Psoas muscle (tissue), 8 donors: ENCODE data around the gene PAIP2. TPM values are rescaled to one million over a fixed set of nuclear protein-coding genes. Genes with fewer than 3 reads are reported as not detected.

Experiments used
- ATAC-seq, 4 donors: fragments of 200-7000 bp; cut with Tn5 transposase; one replicate each; pipeline ENCODE4 v1.9.1; 2020; ENCODE audit warnings: moderate library complexity in 3 of 4, mild to moderate bottlenecking in 2 of 4
- DNase-seq, 2 donors: peaks; one replicate each; pipeline ENCODE4 v3.0.0-alpha.2; 2020
- H3K27ac ChIP-seq: fragments of 200-600 bp; one replicate; pipeline ENCODE4 v1.8.0; 2022
- H3K27me3 ChIP-seq, 3 donors: fragments of 200-600 bp in 1 of 3; one replicate each; pipeline versions ENCODE4 v1.6.1 to v1.8.0; 2013 to 2022; ENCODE audit warnings: low read length in 2 of 3, mild to moderate bottlenecking in 2 of 3, moderate library complexity in 1 of 3; ENCODE audit not compliant: insufficient read depth in 3 of 3
- H3K36me3 ChIP-seq, 2 donors: fragments of 200-600 bp in 1 of 2; one replicate each; pipeline versions ENCODE4 v1.6.1 to v1.8.0; 2013 to 2022; ENCODE audit warnings: low read depth in 1 of 2, mild to moderate bottlenecking in 1 of 2, moderate library complexity in 1 of 2; ENCODE audit not compliant: insufficient read depth in 1 of 2
- H3K4me1 ChIP-seq: fragments of 200-600 bp; one replicate; pipeline ENCODE4 v1.8.0; 2022
- H3K4me3 ChIP-seq: fragments of 200-600 bp; one replicate; pipeline ENCODE4 v1.8.0; 2022; ENCODE audit warnings: mild to moderate bottlenecking
- H3K9me3 ChIP-seq: fragments of 200-600 bp; one replicate; pipeline ENCODE4 v1.8.0; 2022
- WGBS, 3 donors: extraction: QIAGEN DNeasy Blood & Tissue Kit; methylation state at CpG; one replicate each; pipeline versions ENCODE4 v1.1.6 to v1.1.7; 2013; 5-methylcytosine and 5-hydroxymethylcytosine counted together
- intact Hi-C, 2 donors: fragments of 100-400 bp; cut with DNase I; formaldehyde crosslinking; loops; one replicate each; pipeline versions ENCODE4 v1.11.0 to v1.14.2; 2022
- polyA plus RNA-seq, 3 donors: library from polyadenylated mRNA; stranded (reverse); fragments of 200-250 nt; gene quantifications; one replicate each; pipeline ENCODE4 v1.2.3, GENCODE V29; 2013
- total RNA-seq, 4 donors: library from RNA; stranded (reverse); fragmentation: NEBNext Ultra II Directional in 2 of 4; extraction: Animal tissue kit (Norgen Biotek cat#: 25700) in 2 of 4; gene quantifications; one replicate each; pipeline versions ENCODE4 v1.2.1 to v1.2.4, GENCODE V29; 2021 to 2023
- TF ChIP-seq, protein P1 (sequence below): fragments of 200-600 bp; IDR thresholded peaks from one replicate; pipeline ENCODE4 v1.8.0; 2022; ENCODE audit warnings: antibody characterized with exemption
- donor health status: healthy with polysubstance abuse.
- donor health status: DM: no; HTN: no; CAD: no; lungs with moderate emphysema.
- donor health status: Bipolar disorder and iron deficiency.
- donor health status: healthy.
- donor health status: DM: yes; HTN: yes; CAD: no.
- donor health status: DM: no; HTN: no; CAD: no.
- donor health status: DM: no; HTN: no; CAD: no.
- donor health status: DM: yes; HTN: yes; CAD: no.

PAIP2 gene
- total and polyA plus RNA-seq, 7 donors: 111 to 252 (median 117) TPM

DNA sequence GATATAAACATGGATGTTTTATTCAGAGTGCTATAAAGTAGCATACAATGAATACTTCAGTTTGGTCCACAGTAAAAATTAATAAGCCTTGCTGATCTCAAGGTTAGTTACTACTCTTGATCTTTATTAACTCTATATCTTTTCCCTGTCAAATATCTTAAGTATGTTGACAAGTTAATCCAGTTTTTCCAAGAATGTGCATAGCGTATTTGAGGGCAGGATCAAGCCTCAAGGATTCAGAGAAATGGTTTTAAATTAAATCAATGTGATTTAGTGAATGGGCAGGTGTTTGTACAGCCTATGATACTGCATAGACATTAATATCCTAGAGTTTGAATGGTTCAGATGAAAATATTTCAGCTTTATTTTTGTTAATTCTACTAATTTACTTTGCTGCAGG is 27.4 kb upstream of the PAIP2 start:
- WGBS, 3 donors: 44 to 74% (median 63%) methylated on average over 1 of the region's 1 CpG
- H3K4me3 ChIP-seq: no peak overlapping the region
- DNase-seq (no peak), ATAC-seq (no peak)
- intact Hi-C loops: no loop called here
- H3K27me3 ChIP-seq: no peaks in the 10 kb centered on the region
- no peaks in the 10 kb centered on the region for H3K9me3 ChIP-seq
- H3K27ac ChIP-seq: no peak overlapping the region
- peaks cover 10 to 50% of the 10 kb centered on the region in 2 donors for H3K36me3 ChIP-seq
- H3K4me1 ChIP-seq: peaks cover 62% of the 10 kb centered on the region
- TF ChIP-seq, protein P1, sequence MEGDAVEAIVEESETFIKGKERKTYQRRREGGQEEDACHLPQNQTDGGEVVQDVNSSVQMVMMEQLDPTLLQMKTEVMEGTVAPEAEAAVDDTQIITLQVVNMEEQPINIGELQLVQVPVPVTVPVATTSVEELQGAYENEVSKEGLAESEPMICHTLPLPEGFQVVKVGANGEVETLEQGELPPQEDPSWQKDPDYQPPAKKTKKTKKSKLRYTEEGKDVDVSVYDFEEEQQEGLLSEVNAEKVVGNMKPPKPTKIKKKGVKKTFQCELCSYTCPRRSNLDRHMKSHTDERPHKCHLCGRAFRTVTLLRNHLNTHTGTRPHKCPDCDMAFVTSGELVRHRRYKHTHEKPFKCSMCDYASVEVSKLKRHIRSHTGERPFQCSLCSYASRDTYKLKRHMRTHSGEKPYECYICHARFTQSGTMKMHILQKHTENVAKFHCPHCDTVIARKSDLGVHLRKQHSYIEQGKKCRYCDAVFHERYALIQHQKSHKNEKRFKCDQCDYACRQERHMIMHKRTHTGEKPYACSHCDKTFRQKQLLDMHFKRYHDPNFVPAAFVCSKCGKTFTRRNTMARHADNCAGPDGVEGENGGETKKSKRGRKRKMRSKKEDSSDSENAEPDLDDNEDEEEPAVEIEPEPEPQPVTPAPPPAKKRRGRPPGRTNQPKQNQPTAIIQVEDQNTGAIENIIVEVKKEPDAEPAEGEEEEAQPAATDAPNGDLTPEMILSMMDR: no peak

DNA sequence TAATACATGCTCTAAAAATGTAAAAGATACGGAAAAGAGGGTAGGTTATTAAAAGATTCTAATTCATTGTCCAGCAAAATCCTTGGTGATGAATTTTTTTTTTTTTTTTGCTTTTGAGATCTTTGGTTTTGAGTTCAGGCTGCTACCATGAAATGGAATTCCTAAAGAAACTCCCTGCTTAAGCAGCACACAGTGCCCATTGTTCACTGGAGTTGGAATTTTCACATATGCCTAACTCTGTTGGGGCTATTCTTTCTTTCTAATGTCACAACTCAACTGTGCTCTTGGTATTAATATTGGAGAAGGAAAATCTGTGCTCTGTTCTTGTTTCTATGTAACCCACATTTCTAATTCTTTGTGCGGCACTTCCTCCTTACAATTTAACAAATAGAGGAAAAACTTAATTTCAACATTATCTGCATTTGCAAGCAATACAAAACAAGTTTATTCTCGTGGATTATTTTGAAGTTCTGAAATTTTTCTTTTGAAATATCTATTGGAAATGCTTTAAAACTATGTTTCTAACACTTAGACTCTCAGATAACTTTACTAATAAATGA is 26.5 kb upstream of the PAIP2 start:
- intact Hi-C loops: no loop called here
- Histone ChIP-seq H3K27me3 (no peaks in the 10 kb centered on the region), H3K9me3 (no peaks in the 10 kb centered on the region), H3K4me3 (no peak overlapping the region), H3K4me1 (peaks cover 54% of the 10 kb centered on the region), H3K27ac (no peak overlapping the region), H3K36me3 (peaks cover 10 to 58% of the 10 kb centered on the region in 2 donors)
- 72 to 76% (median 74%) methylated on average over 3 of the region's 3 CpGs for WGBS, 3 donors
- DNase-seq: no peak
- TF ChIP-seq, protein P1: no peak
- no peak for ATAC-seq

DNA sequence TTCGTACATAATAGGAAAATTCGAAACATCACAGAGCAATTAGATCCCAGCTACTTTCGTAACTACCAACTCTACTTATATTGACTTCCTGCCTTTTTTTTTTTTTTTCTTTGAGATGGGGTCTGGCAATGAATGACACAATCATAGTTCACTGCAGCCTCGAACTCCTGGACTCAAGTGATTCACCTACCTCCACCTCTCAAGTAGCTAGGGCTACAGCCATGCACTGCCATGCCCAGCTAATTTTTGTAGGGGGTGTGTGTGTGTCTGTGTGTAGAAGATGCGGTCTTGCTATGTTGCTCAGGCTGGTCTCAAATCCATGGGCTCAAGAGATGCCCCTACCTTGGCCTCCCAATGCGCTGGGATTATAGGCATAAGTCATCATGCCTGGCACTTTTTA is 5.8 kb upstream of the PAIP2 start:
- intact Hi-C loops: loop anchor here (5.0 to 10.0 kb wide), 2 partner anchors 34 to 761 kb away; partner anchors contain the start of gene HSPA9 (in 1 of the 2)
- Histone ChIP-seq H3K4me1 (no peaks in the 10 kb centered on the region), H3K27ac (no peak overlapping the region), H3K9me3 (no peaks in the 10 kb centered on the region), H3K4me3 (no peak overlapping the region), H3K27me3 (no peaks in the 10 kb centered on the region), H3K36me3 (peaks cover 3 to 34% of the 10 kb centered on the region in 2 donors)
- DNase-seq (no peak), ATAC-seq (peak in 1 of 4 donors; percentile 34)
- TF ChIP-seq, protein P1: no peak
- 59 to 68% (median 63%) methylated on average over 6 of the region's 6 CpGs for WGBS, 3 donors

DNA sequence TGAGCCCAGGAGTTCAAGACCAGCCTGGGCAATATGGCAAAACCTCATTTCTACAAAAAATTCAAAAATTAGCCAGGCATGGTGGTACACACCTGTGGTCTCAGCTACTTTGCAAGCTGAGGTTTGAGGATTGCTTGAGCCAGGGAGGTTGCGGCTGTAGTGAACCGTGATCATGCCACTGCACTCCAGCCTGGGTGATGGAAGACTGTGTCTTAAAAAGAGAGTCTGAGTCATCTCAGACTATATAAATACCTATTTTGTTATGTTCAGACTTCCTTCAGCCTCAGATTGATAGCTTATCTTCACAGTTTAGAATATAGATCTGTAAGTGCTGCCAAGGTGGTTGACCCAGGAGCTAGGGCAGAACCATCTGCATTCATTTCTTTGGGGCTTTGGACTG is 1.6 kb upstream of the PAIP2 start:
- H3K4me1 ChIP-seq: peaks cover 25% of the 10 kb centered on the region
- ATAC-seq (no peak), DNase-seq (no peak)
- no peak overlapping the region for H3K4me3 ChIP-seq
- TF ChIP-seq, protein P1: no peak
- no peaks in the 10 kb centered on the region for H3K9me3 ChIP-seq
- H3K36me3 ChIP-seq: no peaks in the 10 kb centered on the region
- H3K27me3 ChIP-seq: no peaks in the 10 kb centered on the region
- H3K27ac ChIP-seq: no peak overlapping the region
- WGBS, 3 donors: 84 to 95% (median 84%) methylated on average over 2 of the region's 2 CpGs
- intact Hi-C loops: loop anchor here (5.0 kb wide), 3 partner anchors 38 to 52 kb away; partner anchors contain the start of gene MZB1 (in 1 of the 2)
